Omental fat pad (tissue), 4 donors: ENCODE measurements around the gene RHOB. TPM values are rescaled to one million over a fixed set of nuclear protein-coding genes. Genes with fewer than 3 reads are reported as not detected.
"Not testable (repeated sequence)": the region's sequence is repeated elsewhere in the genome, so short reads cannot be mapped to it uniquely, and the experiment has no call there.

Experiments
- ATAC-seq: fragments of 150-250 bp; one replicate; pipeline ENCODE4 v1.9.1; 2016; ENCODE audit warnings: mild to moderate bottlenecking, moderate library complexity; ENCODE audit not compliant: low FRiP score
- DNase-seq: peaks from one replicate; pipeline ENCODE4 v3.0.0-alpha.2; 2019; ENCODE audit warnings: low spot score
- CTCF ChIP-seq, 3 donors: fragments of 450-650 bp; IDR thresholded peaks; one replicate each; pipeline ENCODE4 v1.5.1; 2016 to 2017; ENCODE audit warnings: antibody characterized with exemption in 3 of 3, mild to moderate bottlenecking in 3 of 3, moderate library complexity in 2 of 3
- total RNA-seq, 4 donors: library from RNA; depleted of rRNA; stranded (reverse); fragments of >200 nt; gene quantifications; one replicate each; pipeline ENCODE4 v1.1.0, GENCODE V29; 2016

RHOB gene
- total RNA-seq, 4 donors from 2014 or later: 917 to 1,730 (median 1,246) TPM

GRCh38 chr2:20488201-20488641 lies 41.3 kb downstream of the RHOB start:
- DNase-seq (no peak), ATAC-seq (no peak)
- TF ChIP-seq CTCF (IDR thresholded peaks at IDR 0.05): no peak

- no peak for ATAC-seq
- no peak for TF ChIP-seq CTCF (IDR thresholded peaks at IDR 0.05)
- DNase-seq: no peak
These were observed 41.9 kb downstream of the RHOB start for GRCh38 chr2:20488782-20489181.

- peak; percentile 89 for ATAC-seq
- TF ChIP-seq CTCF (IDR thresholded peaks at IDR 0.05): no peak
- no peak for DNase-seq
These were observed 43.7 kb downstream of the RHOB start for GRCh38 chr2:20490300-20491181.

- no peak for TF ChIP-seq CTCF (IDR thresholded peaks at IDR 0.05)
- DNase-seq (no peak), ATAC-seq (no peak)
These were observed 45.1 kb downstream of the RHOB start for GRCh38 chr2:20491739-20492531.

- DNase-seq, ATAC-seq: not testable (repeated sequence)
These were observed 46.2 kb downstream of the RHOB start for GRCh38 chr2:20493095-20493494.

GRCh38 chr2:20494241-20494640 lies 47.4 kb downstream of the RHOB start:
- DNase-seq: no peak
- ATAC-seq: no peak
- TF ChIP-seq CTCF (IDR thresholded peaks at IDR 0.05): no peak

GRCh38 chr2:20496076-20496872 lies 49.4 kb downstream of the RHOB start:
- ATAC-seq: no peak
- no peak for DNase-seq
- TF ChIP-seq CTCF (IDR thresholded peaks at IDR 0.05): no peak
